HepG2 (cell line): ENCODE measurements around the gene CARMIL3. TPM values are rescaled to one million over a fixed set of nuclear protein-coding genes. Genes with fewer than 3 reads are reported as not detected.
A peak's percentile ranks its signal among the peaks of the same experiment; 100 is the strongest.

Experiments
- ASH2L ChIP-seq: fragments of 300-600, 200-600 bp; sonication (generic); IDR thresholded peaks from 2 replicates; pipeline ENCODE4 v1.7.0; 2017; ENCODE audit warnings: low read depth, mild to moderate bottlenecking, moderate library complexity, mixed read lengths, low read length; ENCODE audit not compliant: insufficient read length
- ATF4 ChIP-seq, 2 experiments: fragments of 450-650 bp in 1 of 2; sonication (generic) in 1 of 2; formaldehyde crosslinking; IDR thresholded peaks; 2 replicates each; pipeline versions ENCODE4 v1.5.0 to v1.8.0; 2020 to 2022; ENCODE audit warnings: mild to moderate bottlenecking in 1 of 2, missing genetic modification reagents in 1 of 2
- CC2D1A ChIP-seq: sonication (generic); formaldehyde crosslinking; IDR thresholded peaks from 2 replicates; pipeline ENCODE4 v1.8.1; 2023; ENCODE audit warnings: mild to moderate bottlenecking, missing genetic modification reagents
- CREM ChIP-seq, 2 experiments: sonication (generic) in 1 of 2; formaldehyde crosslinking in 1 of 2; IDR thresholded peaks; 2 replicates each; pipeline versions ENCODE4 v1.4.0 to v1.6.1; 2016 to 2020; ENCODE audit warnings: antibody characterized with exemption in 1 of 2, mild to moderate bottlenecking in 1 of 2, missing genetic modification reagents in 1 of 2
- DBP ChIP-seq: sonication (generic); formaldehyde crosslinking; IDR thresholded peaks from 2 replicates; pipeline ENCODE4 v1.4.0; 2020; ENCODE audit warnings: missing genetic modification reagents; ENCODE audit errors: not compliant biosample characterization
- ETV6 ChIP-seq: sonication (generic); formaldehyde crosslinking; conservative IDR thresholded peaks from 2 replicates; pipeline ENCODE4 v1.4.0; 2020; ENCODE audit warnings: missing genetic modification reagents
- EZH2 ChIP-seq: conservative IDR thresholded peaks from 2 replicates; pipeline ENCODE4 v1.6.1; 2012; ENCODE audit warnings: mild to moderate bottlenecking, low read depth, low read length, moderate library complexity
- KMT2B ChIP-seq: IDR thresholded peaks from 2 replicates; pipeline ENCODE4 v1.6.1; 2016; ENCODE audit warnings: missing genetic modification reagents, missing compliant biosample characterization
- MAFF ChIP-seq: IDR thresholded peaks from 2 replicates; pipeline ENCODE4 v1.6.1; 2011; ENCODE audit warnings: low read depth, low read length, improper control_type of control experiment
- MIER2 ChIP-seq: IDR thresholded peaks from 2 replicates; pipeline ENCODE4 v1.6.1; 2016; ENCODE audit warnings: missing biosample characterization, missing genetic modification reagents
- NFE2 ChIP-seq: sonication (generic); formaldehyde crosslinking; IDR thresholded peaks from 2 replicates; pipeline ENCODE4 v1.4.0; 2020; ENCODE audit warnings: missing genetic modification reagents
- PPARG ChIP-seq: conservative IDR thresholded peaks from 2 replicates; pipeline ENCODE4 v1.6.1; 2016; ENCODE audit warnings: missing biosample characterization, missing genetic modification reagents
- STAT5B ChIP-seq: sonication (generic); formaldehyde crosslinking; IDR thresholded peaks from 2 replicates; pipeline ENCODE4 v1.4.0; 2020; ENCODE audit warnings: missing genetic modification reagents
- ZFP36 ChIP-seq: fragments of 150-350 bp; IDR thresholded peaks from 2 replicates; pipeline ENCODE4 v1.6.1; 2018; ENCODE audit warnings: borderline replicate concordance, low read length, low read depth; ENCODE audit not compliant: partially characterized antibody
- ZNF33A ChIP-seq: sonication (generic); formaldehyde crosslinking; IDR thresholded peaks from 2 replicates; pipeline ENCODE4 v1.5.1; 2020; ENCODE audit warnings: missing genetic modification reagents, mild to moderate bottlenecking, moderate library complexity, borderline replicate concordance
- ZNF407 ChIP-seq: sonication (generic); formaldehyde crosslinking; IDR thresholded peaks from one replicate; pipeline ENCODE4 v1.5.1; 2020; ENCODE audit warnings: mild to moderate bottlenecking, missing genetic modification reagents; ENCODE audit errors: not compliant biosample characterization
- ZNF549 ChIP-seq: sonication (generic); formaldehyde crosslinking; IDR thresholded peaks from 2 replicates; pipeline ENCODE4 v1.5.0; 2020; ENCODE audit warnings: missing genetic modification reagents
- ZNF557 ChIP-seq: sonication (generic); formaldehyde crosslinking; IDR thresholded peaks from 2 replicates; pipeline ENCODE4 v1.4.0; 2020; ENCODE audit warnings: missing genetic modification reagents
- ZSCAN31 ChIP-seq: sonication (generic); formaldehyde crosslinking; IDR thresholded peaks from 2 replicates; pipeline ENCODE4 v1.5.0; 2020; ENCODE audit warnings: low read depth, mild to moderate bottlenecking, missing genetic modification reagents
- polyA plus RNA-seq, 8 experiments: library from polyadenylated mRNA; depleted of rRNA in 3 of 8; stranded (reverse) in 7 of 8; unstranded in 1 of 8; fragments of >200 nt; fragmentation: Illumina TruSeq in 4 of 8; extraction: Trizol in 4 of 8; gene quantifications; 2 replicates each; pipeline versions ENCODE4 v1.2.1 to v1.2.3, GENCODE V29; 2011 to 2016; ENCODE audit warnings: low read depth in 4 of 8, missing spikeins in 1 of 8, mixed read lengths in 1 of 8; ENCODE audit not compliant: insufficient read depth in 1 of 8
- total RNA-seq, 5 experiments: library from RNA; depleted of rRNA; stranded (reverse); fragments of >200 nt; fragmentation: Illumina TruSeq; extraction: Trizol; gene quantifications; 2 replicates each; pipeline ENCODE4 v1.2.3, GENCODE V29; 2016; ENCODE audit warnings: low read depth in 1 of 5

Gene CARMIL3
- total and polyA plus RNA-seq, 2 of the 13 experiments (the other 11 are each of a cell fraction or from before 2014, with no cell fraction given): 0.27 to 0.55 TPM

GRCh38 chr14:24080888-24081738 is 29.3 kb downstream of the CARMIL3 start (continued):
- TF ChIP-seq ZNF407: no peak
- no peak for TF ChIP-seq ZFP36
- 0 out of 2 replicates have a peak, but pooled peaks have one; percentile 22 for TF ChIP-seq STAT5B (CRISPR knock-in tag)
- peak; percentile 66 for TF ChIP-seq ETV6 (CRISPR knock-in tag)
- TF ChIP-seq CREM (IDR thresholded peaks at IDR 0.05): no peak
- 0 out of 2 replicates have a peak, but pooled peaks have one; percentile 7 for TF ChIP-seq CREM (CRISPR knock-in tag; IDR thresholded peaks at IDR 0.05)
- TF ChIP-seq PPARG (CRISPR knock-in tag): peak; percentile 62; the same call in 1 of the 2 replicates
- TF ChIP-seq ZNF33A (CRISPR knock-in tag): no peak
- TF ChIP-seq MIER2: no peak
- TF ChIP-seq ZNF557 (CRISPR knock-in tag): peak; percentile 71; the same call in 1 of the 2 replicates
- TF ChIP-seq DBP (CRISPR knock-in tag): peak; percentile 70
- TF ChIP-seq EZH2: peak; percentile 34
- TF ChIP-seq ATF4 (CRISPR knock-in tag; IDR thresholded peaks at IDR 0.05): no peak
- no peak; the same call in 1 of the 2 replicates for TF ChIP-seq ZSCAN31 (CRISPR knock-in tag)
- no peak for TF ChIP-seq ZNF549
- TF ChIP-seq KMT2B: peak; percentile 72
- peak; percentile 68 for TF ChIP-seq ASH2L
- no peak for TF ChIP-seq MAFF
- no peak for TF ChIP-seq CC2D1A
- TF ChIP-seq NFE2 (CRISPR knock-in tag): no peak
